Endothelial cell of umbilical vein (primary cell): ENCODE data around the gene FOSL2. TPM values are rescaled to one million over a fixed set of nuclear protein-coding genes. Genes with fewer than 3 reads are reported as not detected.

ENCODE experiments used
- BruUV-seq: library from RNA; stranded (reverse); fragments of 400-500 nt; replicated peaks from 2 replicates; lab custom pipeline; 2021; lab: Mats Ljungman, UMichigan
- CTCF ChIA-PET: fragments of 300-600, 350-600 bp; sonication (Branson Sonifier 250); formaldehyde crosslinking; loops from one replicate; lab custom pipeline; 2021; ENCODE audit warnings: antibody characterized with exemption, inconsistent platforms; lab: Charles Lee
- POLR2A ChIA-PET: fragments of 300-600, 350-600 bp; sonication (Branson Sonifier 250); formaldehyde crosslinking; loops from one replicate; lab custom pipeline; 2021; ENCODE audit warnings: antibody characterized with exemption, inconsistent platforms; lab: Charles Lee
- DNase-seq: peaks from one replicate; pipeline ENCODE4 v3.0.0-alpha.2; 2011; ENCODE audit warnings: low read depth, low spot score
- FAIRE-seq: peaks from 2 replicates; lab custom pipeline; 2011; peaks lifted over from hg19 to GRCh38; lab: Jason Lieb, UNC
- H2AFZ ChIP-seq: 2 replicates; pipeline ENCODE4 v1.6.0; 2012; ENCODE audit warnings: low read depth, low read length, control low read depth, inconsistent platforms
- H3K27ac ChIP-seq: 2 replicates; pipeline ENCODE4 v1.5.1; 2011; ENCODE audit warnings: low read depth, mild to moderate bottlenecking, control low read depth, low read length, moderate library complexity; ENCODE audit not compliant: insufficient read depth
- H3K27me3 ChIP-seq, 2 experiments: 2 replicates each; pipeline versions ENCODE4 v1.6.0 to v1.6.1; 2011; ENCODE audit warnings: low read length in 2 of 2, mixed read lengths in 1 of 2; ENCODE audit not compliant: control insufficient read depth in 2 of 2, insufficient read depth in 2 of 2
- H3K36me3 ChIP-seq, 2 experiments: 2 replicates in 1 of 2; 3 replicates in 1 of 2; pipeline ENCODE4 v1.5.1; 2011; ENCODE audit warnings: low read length in 2 of 2, mild to moderate bottlenecking in 1 of 2, moderate library complexity in 1 of 2; ENCODE audit not compliant: control insufficient read depth in 2 of 2, insufficient read depth in 2 of 2; ENCODE audit errors: extremely low read depth in 1 of 2
- H3K4me1 ChIP-seq: 3 replicates; pipeline ENCODE4 v1.5.1; 2011; ENCODE audit warnings: mild to moderate bottlenecking, low read length; ENCODE audit not compliant: control insufficient read depth, insufficient read depth; ENCODE audit errors: extremely low read depth
- H3K4me2 ChIP-seq: 2 replicates; pipeline ENCODE4 v1.6.1; 2011; ENCODE audit warnings: low read length, control low read depth, mixed read lengths; ENCODE audit not compliant: insufficient read depth
- H3K4me3 ChIP-seq, 3 experiments: fragments of 200-600 bp in 1 of 3; sonication (generic), shearing (Covaris generic) in 1 of 3; replicated peaks in 1 of 3; 2 replicates each; pipeline ENCODE4 v1.5.1; 2011 to 2016; ENCODE audit warnings: control low read depth in 3 of 3, low read length in 3 of 3, mild to moderate bottlenecking in 2 of 3, inconsistent platforms in 1 of 3, low read depth in 1 of 3, moderate library complexity in 1 of 3; ENCODE audit not compliant: insufficient read depth in 1 of 3
- H3K79me2 ChIP-seq: 2 replicates; pipeline ENCODE4 v1.6.0; 2012; ENCODE audit warnings: low read length, inconsistent platforms; ENCODE audit not compliant: control insufficient read depth, insufficient read depth
- H3K9ac ChIP-seq: replicated peaks from 2 replicates; pipeline ENCODE3; 2011; ENCODE audit warnings: low read length, control low read depth; ENCODE audit not compliant: insufficient read depth; ENCODE audit errors: extremely low read depth
- H3K9me1 ChIP-seq: replicated peaks from 3 replicates; pipeline ENCODE4 v1.6.0; 2011; ENCODE audit warnings: mild to moderate bottlenecking, low read length; ENCODE audit not compliant: control insufficient read depth, insufficient read depth; ENCODE audit errors: extremely low read depth
- H3K9me3 ChIP-seq: replicated peaks from 2 replicates; pipeline ENCODE4 v1.5.1; 2012; ENCODE audit warnings: low read length, inconsistent platforms; ENCODE audit not compliant: control insufficient read depth, insufficient read depth
- H4K20me1 ChIP-seq: replicated peaks from 2 replicates; pipeline ENCODE3; 2011; ENCODE audit warnings: mild to moderate bottlenecking, low read length; ENCODE audit not compliant: control insufficient read depth, insufficient read depth; ENCODE audit errors: extremely low read depth
- CTCF ChIP-seq, 2 donors: IDR thresholded peaks; 1 replicate in 1 of 2; 2 replicates in 1 of 2; pipeline ENCODE4 v1.5.1; 2011; ENCODE audit warnings: low read length in 2 of 2, mild to moderate bottlenecking in 2 of 2, moderate library complexity in 2 of 2, control low read depth in 1 of 2, inconsistent platforms in 1 of 2, low read depth in 1 of 2; ENCODE audit not compliant: insufficient read depth in 1 of 2; ENCODE audit errors: extremely low read depth in 1 of 2
- EZH2 ChIP-seq: IDR thresholded peaks from 2 replicates; pipeline ENCODE4 v1.6.1; 2012; ENCODE audit warnings: borderline replicate concordance, low read depth, mild to moderate bottlenecking, moderate library complexity, low read length, inconsistent platforms; ENCODE audit not compliant: severe bottlenecking
- MYC ChIP-seq: IDR thresholded peaks from one replicate; pipeline ENCODE4 v1.6.1; 2011; ENCODE audit warnings: mild to moderate bottlenecking, low read depth, low read length
- POLR2A ChIP-seq: IDR thresholded peaks from 2 replicates; pipeline ENCODE4 v1.6.1; 2012; ENCODE audit warnings: low read depth, mild to moderate bottlenecking, control low read depth, low read length
- POLR2AphosphoS5 ChIP-seq: IDR thresholded peaks from 2 replicates; pipeline ENCODE4 v1.6.1; 2012; ENCODE audit warnings: low read depth, mild to moderate bottlenecking, control low read depth, low read length, moderate library complexity; ENCODE audit not compliant: insufficient read depth
- dilution Hi-C: fragments of 300-500 bp; cut with MboI; formaldehyde crosslinking; loops from one replicate; pipeline ENCODE4 v1.15.0; 2019; ENCODE audit warnings: low sequenced_read_pairs; ENCODE audit not compliant: extremely low pct_ligation_motif_present
- intact Hi-C: fragments of 100-400 bp; cut with micrococcal nuclease; formaldehyde crosslinking; loops from one replicate; pipeline ENCODE4 v1.10.0; 2022
- polyA plus RNA-seq, 4 experiments: library from polyadenylated mRNA; depleted of rRNA in 3 of 4; stranded (reverse) in 3 of 4; unstranded in 1 of 4; fragments of >200 nt; gene quantifications; 2 replicates each; pipeline versions ENCODE4 v1.2.1 to v1.2.3, GENCODE V29; 2011 to 2012; ENCODE audit warnings: missing spikeins in 1 of 4
- total RNA-seq: library from RNA; stranded (reverse); gene quantifications from 2 replicates; pipeline ENCODE4 v1.2.3, GENCODE V29; 2021
- TF ChIP-seq, protein P1 (sequence below): IDR thresholded peaks from 2 replicates; pipeline ENCODE4 v1.6.1; 2011; ENCODE audit not compliant: insufficient read depth, insufficient read length

FOSL2 gene
- total and polyA plus RNA-seq, 2 donors (not counting 3 experiments of a cell fraction or from before 2014, with no cell fraction given): 43.9 to 85.3 TPM

DNA sequence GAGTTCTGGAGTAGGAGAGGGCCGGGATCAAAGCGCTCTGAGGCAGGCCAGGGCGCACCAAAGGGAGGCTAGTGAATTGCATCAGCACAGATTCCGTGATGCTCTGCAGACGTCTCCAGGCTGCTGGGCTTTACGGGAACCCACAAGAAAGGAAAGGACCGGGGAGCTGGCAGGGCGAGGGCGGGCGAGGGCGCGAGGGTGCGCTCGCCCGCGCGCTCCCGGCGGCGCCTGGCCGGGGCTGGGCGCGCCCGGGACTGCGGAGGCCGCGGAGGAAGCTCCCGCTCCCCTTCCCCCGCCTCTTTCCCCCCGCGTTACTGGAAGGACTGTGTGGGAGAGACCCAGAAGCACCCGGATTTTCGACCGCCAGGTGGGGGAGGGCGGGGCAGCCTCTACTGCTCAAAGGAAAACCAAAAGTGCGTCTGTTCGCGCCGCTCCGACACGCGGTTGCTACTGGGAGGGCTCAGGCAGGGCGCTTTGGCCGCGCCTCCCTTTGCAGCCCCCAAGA lies 2.4 kb upstream of the FOSL2 start:
- intact Hi-C loops (loop anchor here (1.0 to 2.0 kb wide), 3 partner anchors 23 to 47 kb away; no protein-coding TSS in a partner anchor), dilution Hi-C loops (no loop called here)
- Histone ChIP-seq H4K20me1 (no peaks in the 10 kb centered on the region), H3K79me2 (peaks cover 24% of the 10 kb centered on the region), H3K4me2 (peak overlapping the region; percentile 87), H3K9me3 (no peaks in the 10 kb centered on the region), H3K4me1 (peaks cover 42% of the 10 kb centered on the region), H3K4me3 (peak overlapping the region; percentile 47 to 77 (median 75)), H3K27ac (peak overlapping the region; percentile 95), H3K36me3 (no peaks in the 10 kb centered on the region), H2AFZ (peak overlapping the region; percentile 48), H3K27me3 (no peaks in the 10 kb centered on the region), H3K9me1 (no peaks in the 10 kb centered on the region), H3K9ac (peak overlapping the region; percentile 99)
- ChIA-PET CTCF (interaction anchor here (1.0 to 2.1 kb wide), 5 partner anchors 34 to 687 kb away, joined by 3 to 11 read pairs (median 9); no protein-coding TSS in a partner anchor), POLR2A (interaction anchor here (1.2 kb wide), 1 partner anchor 35 kb away, joined by 3 read pairs; no protein-coding TSS in a partner anchor)
- FAIRE-seq: peak; percentile 80
- BruUV-seq: no TSS peak
- TF ChIP-seq POLR2A (peak; percentile 37), POLR2AphosphoS5 (no peak), MYC (no peak), CTCF (IDR thresholded peaks at IDR 0.05; ENCODE audit: extremely low read depth in 1 of 2, insufficient read depth in 1 of 2, low read depth in 1 of 2, low read length in 2 of 2) (no peak), EZH2 (no peak)
- TF ChIP-seq, protein P1, sequence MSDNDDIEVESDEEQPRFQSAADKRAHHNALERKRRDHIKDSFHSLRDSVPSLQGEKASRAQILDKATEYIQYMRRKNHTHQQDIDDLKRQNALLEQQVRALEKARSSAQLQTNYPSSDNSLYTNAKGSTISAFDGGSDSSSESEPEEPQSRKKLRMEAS: peak; percentile 47
- DNase-seq: peak; percentile 69
